Forelimb muscle (tissue), 1 donor: ENCODE measurements around the gene POU6F2. TPM values are rescaled to one million over a fixed set of nuclear protein-coding genes. Genes with fewer than 3 reads are reported as not detected.

ENCODE experiments used
- DNase-seq: peaks from one replicate; pipeline ENCODE4 v3.0.0-alpha.2; 2013; ENCODE audit warnings: low read depth
- polyA plus RNA-seq: library from polyadenylated mRNA; unstranded; fragments of 120-200 nt; gene quantifications from one replicate; pipeline ENCODE4 v1.2.1, GENCODE V29; 2013; ENCODE audit not compliant: insufficient read length

The POU6F2 gene
- polyA plus RNA-seq, 1 donor, result not detected

GRCh38 chr7:39507866-39508551 is 530.3 kb downstream of the POU6F2 start:
- DNase-seq, result no peak

GRCh38 chr7:39509436-39509835 is 531.7 kb downstream of the POU6F2 start:
- no peak for DNase-seq

GRCh38 chr7:39509912-39510311 is 532.2 kb downstream of the POU6F2 start:
- no peak for DNase-seq

- no peak for DNase-seq
These were observed 533.2 kb downstream of the POU6F2 start for GRCh38 chr7:39510864-39511354.

- DNase-seq, result no peak
These were observed 538.0 kb downstream of the POU6F2 start for GRCh38 chr7:39515534-39516228.

GRCh38 chr7:39516498-39516897 is 538.8 kb downstream of the POU6F2 start:
- DNase-seq, result no peak

GRCh38 chr7:39517240-39517639 is 539.5 kb downstream of the POU6F2 start:
- no peak for DNase-seq

Other genes with a start within 250 kb of the POU6F2 start
- gene VPS41, start 68.7 kb upstream of the POU6F2 start, polyA plus RNA-seq, result 33.8 TPM